GM21381 (cell line): Measurements from ENCODE around the gene MFSD6.
"Not testable (repeated sequence)": the region's sequence is repeated elsewhere in the genome, so short reads cannot be mapped to it uniquely, and the experiment has no call there.

Experiments
- ATAC-seq: cut with Tn5 transposase; IDR thresholded peaks from one replicate; pipeline ENCODE4 v1.9.1; 2021; ENCODE audit warnings: mild to moderate bottlenecking, moderate library complexity; ENCODE audit not compliant: unreplicated experiment

The MFSD6 gene

GRCh38 chr2:190460487-190460886 is 52.3 kb downstream of the MFSD6 start:
- no peak for ATAC-seq

DNA sequence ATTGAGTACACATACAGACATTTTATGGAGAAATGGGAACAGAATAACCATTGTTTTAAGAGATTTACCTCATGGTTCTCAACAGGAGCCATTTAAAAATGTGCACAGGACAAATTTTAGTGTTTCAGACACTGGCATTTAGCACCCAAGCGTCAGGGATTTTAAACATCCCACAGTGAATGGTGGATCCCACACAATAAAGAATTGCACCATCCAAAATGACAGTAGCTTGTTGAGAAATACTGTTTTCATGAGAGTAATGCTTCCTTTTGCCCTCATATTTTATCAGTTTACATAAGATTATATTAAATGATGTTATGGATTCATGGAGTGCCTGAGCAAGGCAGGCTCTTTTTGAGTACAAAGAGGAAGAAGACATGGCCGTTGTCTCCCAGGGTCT is 54.0 kb downstream of the MFSD6 start:
- no peak for ATAC-seq

DNA sequence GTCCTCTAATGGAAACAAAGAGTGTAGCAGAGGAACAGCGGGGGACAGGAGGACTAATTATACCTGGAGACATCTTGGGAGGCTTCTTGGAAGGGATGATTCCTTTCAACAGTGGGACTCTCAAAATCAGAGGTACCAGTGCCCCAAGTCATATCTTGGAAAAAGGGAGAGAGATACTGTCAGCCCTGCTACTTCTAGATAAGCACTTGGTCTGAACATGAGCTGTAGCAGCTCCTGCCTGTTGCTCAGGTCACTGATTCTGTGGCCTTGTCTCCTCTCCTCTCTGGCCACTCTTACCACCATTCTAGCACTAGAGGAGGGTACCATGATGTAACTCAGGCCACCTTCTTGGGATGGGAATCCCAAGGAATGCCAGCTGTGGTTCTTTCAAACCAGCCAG is 54.5 kb downstream of the MFSD6 start:
- ATAC-seq: no peak

GRCh38 chr2:190465060-190465459 is 56.9 kb downstream of the MFSD6 start:
- ATAC-seq: peak; percentile 53

- no peak for ATAC-seq
Measured at GRCh38 chr2:190466819-190467446, 58.8 kb downstream of the MFSD6 start.

DNA sequence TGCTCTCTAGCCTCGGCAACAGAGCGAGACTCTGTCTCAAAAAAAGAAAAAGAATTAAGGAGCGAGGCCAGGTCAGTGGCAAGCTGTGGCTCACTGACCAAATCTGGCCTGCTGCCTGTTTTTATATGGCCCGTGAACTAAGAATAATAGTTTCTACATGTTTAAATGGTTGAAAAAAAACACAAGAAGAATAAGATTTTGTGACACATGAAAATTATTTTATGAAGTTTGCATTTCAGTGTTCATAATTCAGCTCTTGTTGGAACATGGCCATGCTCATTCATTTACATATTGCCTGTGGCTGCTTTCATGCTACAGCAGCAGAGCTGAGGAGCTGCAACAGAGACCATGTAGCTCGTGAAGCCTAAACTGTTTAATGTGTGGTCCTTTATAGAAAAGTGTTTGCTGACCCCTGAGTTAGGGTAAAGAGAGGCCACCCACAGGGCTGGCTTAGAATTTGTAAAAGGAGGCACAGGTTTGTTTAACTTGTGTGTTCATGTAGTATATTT is 59.5 kb downstream of the MFSD6 start:
- no peak for ATAC-seq

DNA sequence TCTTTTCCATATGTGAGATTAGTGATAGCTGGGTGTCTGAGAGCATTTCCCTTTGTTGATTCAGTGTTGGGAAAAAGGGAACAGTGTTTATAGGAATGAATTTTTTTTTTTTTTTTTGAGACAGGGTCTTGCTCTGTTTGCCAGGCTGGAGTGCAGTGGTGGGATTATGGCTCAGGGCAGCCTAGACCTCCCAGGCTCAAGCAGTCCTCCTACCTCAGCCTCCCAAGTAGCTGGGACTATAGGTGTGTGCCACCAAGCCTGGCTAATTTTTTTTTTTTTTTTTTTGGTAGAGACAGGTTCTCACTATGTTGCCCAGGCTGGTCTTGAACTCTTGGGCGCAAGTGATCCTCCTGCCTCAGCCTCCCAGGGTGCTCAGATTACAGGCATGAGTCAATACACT is 60.2 kb downstream of the MFSD6 start:
- not testable (repeated sequence) for ATAC-seq

DNA sequence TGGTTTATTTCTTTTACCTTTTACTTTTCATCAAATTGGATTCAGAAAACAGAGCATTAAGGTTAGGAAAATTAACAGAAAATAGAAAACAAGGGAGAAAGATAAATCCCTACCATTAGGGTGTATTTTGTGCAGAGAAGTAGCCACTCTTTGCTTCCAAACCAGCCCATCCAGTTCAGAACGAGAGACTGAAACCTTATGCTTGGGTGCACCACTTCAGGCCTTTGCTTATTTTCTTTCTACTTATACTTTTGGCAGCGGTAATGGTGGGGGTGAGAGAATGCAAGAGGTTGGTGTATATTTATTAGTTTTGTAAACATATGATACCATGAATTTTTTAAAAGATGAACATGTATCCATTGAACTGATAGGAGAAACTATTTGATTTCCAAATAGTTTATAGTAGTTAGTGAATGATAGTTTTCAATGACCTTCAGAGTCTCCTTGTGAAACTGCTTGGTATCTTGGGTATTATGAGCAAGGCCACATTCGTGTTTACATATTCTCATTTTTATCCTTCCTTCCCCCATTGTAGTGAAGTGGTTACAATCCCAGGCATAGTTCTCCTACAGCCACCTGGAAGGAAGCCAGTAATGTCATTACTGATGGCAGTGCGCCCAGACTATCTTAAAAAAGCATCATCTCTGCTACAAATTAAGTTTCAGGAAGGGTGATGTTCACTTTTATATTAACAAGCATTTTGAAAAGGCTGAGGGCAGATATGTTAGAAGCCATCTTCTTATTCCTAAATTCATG is 60.8 kb downstream of the MFSD6 start:
- ATAC-seq: no peak

DNA sequence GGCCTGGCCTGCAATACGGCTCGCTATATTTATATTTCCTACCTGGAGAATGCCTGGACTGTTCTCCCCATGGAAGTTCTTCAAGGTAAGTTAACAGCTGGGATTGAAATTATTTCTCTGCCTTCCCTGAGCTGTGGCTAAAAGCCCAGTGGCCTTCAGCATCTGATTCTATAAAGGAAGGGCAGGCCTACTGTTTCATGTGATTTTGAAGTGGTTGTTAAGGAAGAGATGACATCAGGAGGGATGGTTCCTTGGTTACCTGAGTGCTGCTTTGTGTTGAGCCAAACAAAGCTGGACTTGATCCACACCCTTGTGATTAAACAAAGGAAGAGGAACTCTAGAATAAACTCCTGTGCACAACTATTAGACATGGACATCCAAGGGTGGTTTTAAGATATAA is 61.6 kb downstream of the MFSD6 start:
- ATAC-seq: no peak

- no peak for ATAC-seq
Measured at GRCh38 chr2:190470256-190470826, 62.2 kb downstream of the MFSD6 start.

DNA sequence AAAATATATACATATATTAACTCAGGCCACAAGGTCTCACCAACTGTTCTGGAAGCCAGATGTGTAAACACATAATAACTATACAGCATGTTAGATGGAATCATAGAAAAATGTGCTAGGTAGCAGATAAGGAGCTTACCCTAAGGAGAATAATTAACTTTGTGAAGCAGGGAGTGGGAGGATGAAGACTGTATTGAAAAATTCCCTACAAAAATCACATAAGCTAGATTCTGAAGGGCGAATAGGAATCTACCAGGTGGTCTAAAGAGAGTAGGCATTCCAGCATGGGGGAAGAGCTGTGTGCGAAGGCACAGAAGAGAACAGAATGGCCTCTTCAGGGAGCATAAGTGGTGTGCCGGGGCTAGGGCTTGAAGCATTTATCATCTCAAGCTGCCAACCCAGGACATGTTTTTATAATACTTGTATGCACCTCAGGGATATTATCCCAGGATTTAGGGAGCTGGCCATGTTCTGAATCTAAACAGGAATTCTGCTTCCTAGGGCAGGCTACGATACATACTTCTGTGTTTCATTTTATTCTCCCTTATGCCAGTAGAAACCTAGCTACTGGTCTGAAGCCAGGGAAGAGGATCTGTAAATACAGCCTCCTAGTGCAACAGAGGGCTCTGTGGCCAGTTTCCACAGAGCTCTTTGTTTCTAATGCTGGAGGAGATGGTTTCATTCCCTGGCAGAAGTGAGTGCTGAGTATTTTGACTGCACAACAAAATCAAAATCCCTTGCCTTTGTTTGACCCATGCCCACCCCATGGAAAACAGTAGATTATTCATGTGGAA is 69.7 kb downstream of the MFSD6 start:
- ATAC-seq: no peak

GRCh38 chr2:190478572-190479195 is 70.5 kb downstream of the MFSD6 start:
- ATAC-seq: no peak

- ATAC-seq: no peak
Measured at GRCh38 chr2:190481339-190481738, 73.2 kb downstream of the MFSD6 start.

DNA sequence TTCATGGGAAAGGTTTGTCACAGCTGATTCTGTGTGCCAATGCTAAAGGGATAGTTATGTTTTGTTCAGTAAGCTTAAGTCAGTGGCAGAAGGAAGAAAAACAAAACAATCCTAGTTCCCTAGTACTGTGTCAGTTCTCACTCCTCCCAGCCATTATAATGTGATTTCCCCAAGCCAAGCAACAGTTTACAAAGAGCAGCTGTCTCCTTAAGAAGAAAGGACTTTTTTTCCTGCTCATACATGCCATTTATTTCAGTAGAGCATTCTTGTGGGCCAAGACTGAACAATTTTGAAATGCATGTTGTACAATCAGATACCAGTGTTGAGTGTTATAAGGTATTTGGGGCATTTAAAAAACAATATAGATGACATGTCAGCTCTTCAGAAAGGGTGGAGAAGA is 74.3 kb downstream of the MFSD6 start:
- no peak for ATAC-seq

DNA sequence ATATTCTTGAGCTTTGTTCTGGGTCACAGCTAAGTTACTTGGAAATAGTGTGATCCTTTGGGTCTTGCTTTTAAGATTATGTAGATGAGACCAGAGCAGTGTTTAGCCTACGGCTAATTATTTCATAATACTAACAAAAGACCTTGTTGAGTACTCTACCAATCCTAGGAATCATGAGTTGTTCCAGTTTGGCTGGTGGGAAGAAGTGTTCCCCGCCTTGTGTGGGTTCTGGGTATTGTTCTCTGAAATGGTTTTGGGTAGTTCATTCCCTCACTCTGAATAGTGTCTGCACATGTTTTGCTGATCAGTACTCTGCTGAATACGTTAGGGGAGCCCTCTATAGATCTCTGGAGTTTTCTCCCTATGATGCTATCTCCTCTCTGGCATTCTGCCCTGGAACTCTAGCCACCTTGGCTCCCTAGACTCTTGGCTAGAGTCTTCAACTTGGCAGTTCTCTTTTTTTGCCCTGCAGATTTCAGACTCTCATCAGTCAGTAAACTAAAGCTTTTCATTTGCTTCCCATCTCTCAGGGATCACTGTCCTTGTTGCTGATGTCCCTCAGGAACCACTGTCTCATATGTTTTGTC is 78.0 kb downstream of the MFSD6 start:
- ATAC-seq: no peak

GRCh38 chr2:190488516-190489233 is 80.5 kb downstream of the MFSD6 start:
- no peak for ATAC-seq

- no peak for ATAC-seq
Measured at GRCh38 chr2:190489475-190489874, 81.3 kb downstream of the MFSD6 start.

GRCh38 chr2:190490502-190490901 is 82.3 kb downstream of the MFSD6 start:
- ATAC-seq: no peak

- ATAC-seq: no peak
Measured at GRCh38 chr2:190493095-190493494, 84.9 kb downstream of the MFSD6 start.
